Measurements from ENCODE around the gene NRXN3.
"Not testable (repeated sequence)": the region's sequence is repeated elsewhere in the genome, so short reads cannot be mapped to it uniquely, and the experiment has no call there.

NRXN3 gene

GRCh38 chr14:78448164-78449094, 278.3 kb downstream of the NRXN3 start:
- Mint-ChIP-seq H3K36me3 (no peaks in the 10 kb centered on the region), H3K9me3 (no peaks in the 10 kb centered on the region), H3K27me3 (no peaks in the 10 kb centered on the region), H3K4me1 (no peaks in the 10 kb centered on the region), H3K27ac (no peak overlapping the region), H3K4me3 (no peak overlapping the region)
- peak; percentile 66 for DNase-seq
- CTCF ChIA-PET: interaction anchor here (0.6 to 1.2 kb wide), 5 partner anchors 30 to 253 kb away, joined by 3 to 7 read pairs (median 3); no protein-coding TSS in a partner anchor

- Mint-ChIP-seq H3K4me3 (no peak overlapping the region), H3K27me3 (no peaks in the 10 kb centered on the region), H3K27ac (no peak overlapping the region), H3K36me3 (no peaks in the 10 kb centered on the region), H3K4me1 (no peaks in the 10 kb centered on the region), H3K9me3 (no peaks in the 10 kb centered on the region)
- CTCF ChIA-PET: interaction anchor here (2.1 kb wide), 2 partner anchors 116 to 147 kb away, joined by 7 to 9 read pairs; no protein-coding TSS in a partner anchor
- DNase-seq: no peak
These were observed 280.6 kb downstream of the NRXN3 start for GRCh38 chr14:78450669-78451318.

- CTCF ChIA-PET: interaction anchor here (2.1 kb wide), 2 partner anchors 115 to 147 kb away, joined by 7 to 9 read pairs; no protein-coding TSS in a partner anchor
- Mint-ChIP-seq H3K4me1 (no peaks in the 10 kb centered on the region), H3K27ac (no peak overlapping the region), H3K4me3 (no peak overlapping the region), H3K27me3 (no peaks in the 10 kb centered on the region), H3K36me3 (no peaks in the 10 kb centered on the region), H3K9me3 (no peaks in the 10 kb centered on the region)
- no peak for DNase-seq
These were observed 281.1 kb downstream of the NRXN3 start for GRCh38 chr14:78451319-78451695.

GRCh38 chr14:78455896-78456435, 285.8 kb downstream of the NRXN3 start:
- no peak for DNase-seq
- Mint-ChIP-seq H3K36me3 (no peaks in the 10 kb centered on the region), H3K9me3 (no peaks in the 10 kb centered on the region), H3K4me1 (no peaks in the 10 kb centered on the region), H3K4me3 (no peak overlapping the region), H3K27me3 (no peaks in the 10 kb centered on the region), H3K27ac (no peak overlapping the region)
- CTCF ChIA-PET: no interaction called here

- Mint-ChIP-seq H3K9me3 (no peaks in the 10 kb centered on the region), H3K4me1 (no peaks in the 10 kb centered on the region)
- no peak for DNase-seq
These were observed 299.8 kb downstream of the NRXN3 start for GRCh38 chr14:78469947-78470346.

GRCh38 chr14:78479127-78479780, 309.1 kb downstream of the NRXN3 start:
- Mint-ChIP-seq H3K27ac (no peak overlapping the region), H3K27me3 (no peaks in the 10 kb centered on the region), H3K9me3 (no peaks in the 10 kb centered on the region), H3K4me1 (no peaks in the 10 kb centered on the region), H3K36me3 (no peaks in the 10 kb centered on the region), H3K4me3 (no peak overlapping the region)
- CTCF ChIA-PET: no interaction called here
- DNase-seq: no peak

More at GRCh38 chr14:78469947-78470346, 299.8 kb downstream of the NRXN3 start:
- Mint-ChIP-seq H3K27me3 (no peaks in the 10 kb centered on the region), H3K4me3 (no peak overlapping the region), H3K36me3 (no peaks in the 10 kb centered on the region), H3K27ac (no peak overlapping the region)
- CTCF ChIA-PET: no interaction called here

GRCh38 chr14:78484028-78484427, 313.9 kb downstream of the NRXN3 start:
- no peak overlapping the region for H3K27ac Mint-ChIP-seq
- no peaks in the 10 kb centered on the region for H3K4me1 Mint-ChIP-seq
- no peaks in the 10 kb centered on the region for H3K36me3 Mint-ChIP-seq
- no peaks in the 10 kb centered on the region for H3K9me3 Mint-ChIP-seq
- no peak for DNase-seq
- H3K4me3 Mint-ChIP-seq: no peak overlapping the region
- CTCF ChIA-PET: no interaction called here
- no peaks in the 10 kb centered on the region for H3K27me3 Mint-ChIP-seq

GRCh38 chr14:78486081-78486480, 315.9 kb downstream of the NRXN3 start:
- Mint-ChIP-seq H3K4me3 (no peak overlapping the region), H3K4me1 (no peaks in the 10 kb centered on the region), H3K36me3 (no peaks in the 10 kb centered on the region), H3K9me3 (no peaks in the 10 kb centered on the region), H3K27ac (no peak overlapping the region), H3K27me3 (no peaks in the 10 kb centered on the region)
- CTCF ChIA-PET: no interaction called here
- no peak for DNase-seq

- Mint-ChIP-seq H3K27me3 (no peaks in the 10 kb centered on the region), H3K27ac (no peak overlapping the region), H3K9me3 (no peaks in the 10 kb centered on the region), H3K36me3 (no peaks in the 10 kb centered on the region), H3K4me3 (no peak overlapping the region), H3K4me1 (no peaks in the 10 kb centered on the region)
- no peak for DNase-seq
- CTCF ChIA-PET: no interaction called here
These were observed 316.4 kb downstream of the NRXN3 start for GRCh38 chr14:78486621-78487020.

- H3K9me3 Mint-ChIP-seq, H3K27ac Mint-ChIP-seq, H3K4me1 Mint-ChIP-seq, DNase-seq, H3K27me3 Mint-ChIP-seq, H3K36me3 Mint-ChIP-seq, H3K4me3 Mint-ChIP-seq, CTCF ChIA-PET: not testable (repeated sequence)
These were observed 317.4 kb downstream of the NRXN3 start for GRCh38 chr14:78487573-78487972.

- no peak overlapping the region for H3K4me3 Mint-ChIP-seq
- no peaks in the 10 kb centered on the region for H3K4me1 Mint-ChIP-seq
- no peaks in the 10 kb centered on the region for H3K36me3 Mint-ChIP-seq
- H3K27ac Mint-ChIP-seq: no peak overlapping the region
- CTCF ChIA-PET: no interaction called here
- no peaks in the 10 kb centered on the region for H3K9me3 Mint-ChIP-seq
- no peak for DNase-seq
- H3K27me3 Mint-ChIP-seq: no peaks in the 10 kb centered on the region
These were observed 318.8 kb downstream of the NRXN3 start for GRCh38 chr14:78488938-78489337.

GRCh38 chr14:78491048-78491447, 320.9 kb downstream of the NRXN3 start:
- H3K4me3 Mint-ChIP-seq: no peak overlapping the region
- DNase-seq: no peak
- H3K9me3 Mint-ChIP-seq: no peaks in the 10 kb centered on the region
- no peaks in the 10 kb centered on the region for H3K27me3 Mint-ChIP-seq
- no peak overlapping the region for H3K27ac Mint-ChIP-seq
- no peaks in the 10 kb centered on the region for H3K4me1 Mint-ChIP-seq
- no peaks in the 10 kb centered on the region for H3K36me3 Mint-ChIP-seq
- CTCF ChIA-PET: no interaction called here

GRCh38 chr14:78498062-78498595, 328.0 kb downstream of the NRXN3 start:
- no peak overlapping the region for H3K4me3 Mint-ChIP-seq
- H3K4me1 Mint-ChIP-seq: no peaks in the 10 kb centered on the region
- H3K9me3 Mint-ChIP-seq: peaks cover 2% of the 10 kb centered on the region
- no peaks in the 10 kb centered on the region for H3K27me3 Mint-ChIP-seq
- H3K36me3 Mint-ChIP-seq: no peaks in the 10 kb centered on the region
- no peak for DNase-seq
- CTCF ChIA-PET: no interaction called here
- H3K27ac Mint-ChIP-seq: no peak overlapping the region

- Mint-ChIP-seq H3K4me1 (no peaks in the 10 kb centered on the region), H3K4me3 (no peak overlapping the region), H3K27me3 (no peaks in the 10 kb centered on the region)
These were observed 331.7 kb downstream of the NRXN3 start for GRCh38 chr14:78501909-78502308.

More at GRCh38 chr14:78501909-78502308, 331.7 kb downstream of the NRXN3 start:
- Mint-ChIP-seq H3K27ac (no peak overlapping the region), H3K9me3 (peaks cover 2% of the 10 kb centered on the region), H3K36me3 (no peaks in the 10 kb centered on the region)
- CTCF ChIA-PET: no interaction called here
- no peak for DNase-seq
